GM21423 (cell line): ENCODE data around the gene NUDT9.
"Not testable (repeated sequence)": the region's sequence is repeated elsewhere in the genome, so short reads cannot be mapped to it uniquely, and the experiment has no call there.

Experiments used
- ATAC-seq: cut with Tn5 transposase; IDR thresholded peaks from one replicate; pipeline ENCODE4 v1.9.1; 2021; ENCODE audit warnings: mild to moderate bottlenecking, moderate library complexity; ENCODE audit not compliant: unreplicated experiment

Gene NUDT9, protein sequence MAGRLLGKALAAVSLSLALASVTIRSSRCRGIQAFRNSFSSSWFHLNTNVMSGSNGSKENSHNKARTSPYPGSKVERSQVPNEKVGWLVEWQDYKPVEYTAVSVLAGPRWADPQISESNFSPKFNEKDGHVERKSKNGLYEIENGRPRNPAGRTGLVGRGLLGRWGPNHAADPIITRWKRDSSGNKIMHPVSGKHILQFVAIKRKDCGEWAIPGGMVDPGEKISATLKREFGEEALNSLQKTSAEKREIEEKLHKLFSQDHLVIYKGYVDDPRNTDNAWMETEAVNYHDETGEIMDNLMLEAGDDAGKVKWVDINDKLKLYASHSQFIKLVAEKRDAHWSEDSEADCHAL

DNA sequence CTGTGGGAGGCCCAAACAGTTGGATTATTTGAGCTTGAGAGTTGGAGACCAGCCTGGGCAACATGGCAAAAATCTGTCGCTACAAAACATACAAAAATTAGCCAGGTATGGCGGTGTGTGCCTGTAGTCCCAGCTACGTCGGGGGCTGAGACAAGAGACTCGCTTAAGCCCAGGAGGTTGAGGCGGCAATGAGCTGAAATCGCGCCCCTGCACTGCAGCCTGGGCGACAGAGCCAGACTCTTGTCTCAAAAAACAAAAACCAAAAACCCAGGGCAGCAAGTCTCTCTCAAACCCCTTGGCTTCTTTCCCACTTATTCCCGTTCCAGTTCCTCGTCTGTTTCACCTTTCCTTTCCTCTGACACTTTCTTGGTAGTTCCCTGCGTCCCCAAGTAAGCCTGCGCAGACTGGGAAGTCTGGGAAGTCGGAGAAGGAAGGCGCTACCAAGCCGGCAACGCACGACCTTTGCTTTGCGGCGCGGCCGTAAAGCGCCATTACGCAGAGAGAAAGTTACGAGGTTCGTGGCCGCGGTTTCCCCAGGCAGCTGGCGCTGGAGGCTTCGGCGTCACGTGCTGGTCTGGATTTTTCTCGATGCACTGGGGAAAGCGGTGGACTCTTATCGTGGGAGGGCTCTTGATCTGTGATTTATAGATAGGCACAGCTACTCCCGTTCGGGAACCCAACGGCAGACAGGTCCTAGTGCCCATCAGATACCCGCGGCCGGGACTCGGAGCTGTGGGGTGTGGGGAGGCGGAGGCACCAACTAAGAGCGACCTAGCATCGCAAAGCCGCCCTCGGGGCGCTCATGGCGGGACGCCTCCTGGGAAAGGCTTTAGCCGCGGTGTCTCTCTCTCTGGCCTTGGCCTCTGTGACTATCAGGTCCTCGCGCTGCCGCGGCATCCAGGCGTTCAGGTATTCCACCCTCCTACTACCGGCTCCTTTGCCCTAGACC lies at the start of gene NUDT9:
Gene NUDT9 (plus strand): TSS at position 470 of the 949 bp plus-strand sequence. CDS start 333 bp downstream, at position 803.
- ATAC-seq, result peak; percentile 81

DNA sequence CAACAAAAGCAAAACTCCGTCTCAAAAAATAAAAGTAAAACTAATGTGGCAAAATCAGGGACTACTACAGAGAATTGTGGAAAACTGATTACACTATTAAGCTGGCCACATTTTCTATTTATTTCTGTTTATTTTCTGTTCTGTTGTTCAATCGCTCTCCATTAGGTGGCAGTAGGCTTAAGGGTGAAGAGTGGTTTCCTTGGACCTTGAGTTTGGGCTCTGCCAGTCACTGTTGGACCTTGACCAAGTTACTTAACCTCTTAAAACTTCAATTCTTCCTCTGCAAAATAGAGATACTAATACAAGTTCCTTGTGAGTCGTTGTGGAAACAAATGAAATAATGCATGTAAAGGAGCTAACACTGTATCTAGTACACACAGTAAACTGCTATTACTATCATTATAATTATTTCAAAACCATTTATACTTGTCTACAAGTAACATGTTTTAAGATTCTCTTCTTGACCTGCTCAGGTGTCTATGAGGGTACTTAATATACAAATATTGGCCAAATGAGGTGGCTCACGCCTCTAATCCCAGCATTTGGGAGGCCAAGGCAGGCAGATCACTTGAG lies 46.6 kb upstream of the NUDT9 start:
- peak; percentile 65 for ATAC-seq

DNA sequence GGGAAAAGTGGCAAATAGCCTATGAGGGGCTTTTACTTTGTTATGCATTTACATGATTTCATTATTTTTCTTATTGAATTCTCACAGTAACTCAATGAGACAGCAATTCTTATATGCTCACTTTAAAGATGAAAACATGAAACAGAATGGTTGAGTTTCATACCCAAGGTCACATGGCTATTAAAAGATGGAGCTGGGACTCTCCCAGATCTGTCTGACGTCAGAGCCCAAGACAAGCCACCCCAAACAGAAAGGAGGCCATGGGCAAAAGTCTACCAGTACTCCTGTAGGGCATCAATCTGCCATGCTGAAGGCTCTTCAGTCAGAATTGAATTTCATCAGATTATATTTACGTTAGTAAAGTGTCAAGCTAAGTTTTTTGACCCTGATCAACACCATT lies 44.6 kb upstream of the NUDT9 start:
- no peak for ATAC-seq

DNA sequence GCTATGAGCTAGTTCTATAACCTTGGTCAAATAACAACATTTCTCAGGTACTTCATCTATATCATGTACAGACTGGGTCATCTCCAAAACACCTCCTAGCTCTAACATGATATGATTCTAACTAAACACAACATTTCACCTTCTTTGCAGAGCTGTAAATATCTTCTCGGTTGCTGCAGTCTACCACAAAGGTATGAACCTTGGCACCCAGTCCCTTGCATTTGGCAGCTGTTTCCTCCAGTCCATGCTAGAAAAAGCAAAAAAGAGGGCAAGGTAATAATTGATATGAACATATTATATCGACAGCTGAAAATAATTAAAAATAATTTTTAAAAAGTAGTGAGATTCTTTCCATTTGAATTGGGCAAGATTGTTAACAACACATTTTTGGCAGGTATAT lies 40.3 kb upstream of the NUDT9 start:
- no peak for ATAC-seq

DNA sequence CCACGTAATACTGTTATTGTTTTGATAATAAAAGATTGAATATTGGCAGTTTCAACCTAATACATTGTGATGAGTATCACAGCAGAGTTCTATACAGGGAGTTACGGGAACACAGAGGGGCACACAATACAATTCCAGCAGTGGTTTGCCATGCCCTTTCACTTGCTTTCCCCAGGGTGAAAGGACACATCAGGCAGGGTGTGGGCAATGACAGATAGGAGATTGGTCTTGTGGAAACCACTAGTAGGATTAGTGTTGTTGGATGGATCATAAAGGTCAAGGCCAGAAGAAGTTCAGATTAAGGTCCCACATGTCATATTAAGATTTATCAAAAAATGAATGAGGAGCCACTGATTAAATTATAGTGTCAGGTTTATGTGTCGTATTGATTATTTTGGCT lies 39.4 kb upstream of the NUDT9 start:
- ATAC-seq, result no peak

DNA sequence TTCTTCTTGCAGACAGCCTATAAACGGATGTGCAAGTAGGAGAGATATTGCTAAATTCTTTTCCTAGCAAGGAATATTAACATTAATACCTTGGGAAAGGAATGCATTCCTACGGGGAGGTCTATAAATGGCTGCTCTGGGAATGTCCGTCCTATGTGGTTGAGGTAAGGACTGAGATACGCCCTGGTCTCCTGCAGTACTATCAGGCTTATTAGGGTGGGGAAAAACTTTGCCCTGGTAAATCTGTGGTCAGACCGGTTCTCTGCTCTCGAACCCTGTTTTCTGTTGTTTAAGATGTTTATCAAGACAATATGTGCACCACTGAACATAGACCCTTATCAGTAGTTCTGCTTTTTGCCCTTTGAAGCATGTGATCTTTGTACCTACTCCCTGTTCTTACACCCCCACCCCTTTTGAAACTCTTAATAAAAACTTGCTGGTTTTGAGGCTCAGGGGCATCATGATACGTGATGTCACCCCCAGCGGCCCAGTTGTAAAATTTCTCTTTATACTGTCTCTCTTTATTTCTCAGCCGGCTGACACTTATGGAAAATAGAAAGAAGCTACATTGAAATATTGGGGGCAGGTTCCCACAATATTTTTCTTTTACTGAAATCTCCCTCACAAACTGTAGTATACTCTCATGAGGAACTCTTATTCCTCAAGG lies 37.8 kb upstream of the NUDT9 start:
- ATAC-seq, result not testable (repeated sequence)

DNA sequence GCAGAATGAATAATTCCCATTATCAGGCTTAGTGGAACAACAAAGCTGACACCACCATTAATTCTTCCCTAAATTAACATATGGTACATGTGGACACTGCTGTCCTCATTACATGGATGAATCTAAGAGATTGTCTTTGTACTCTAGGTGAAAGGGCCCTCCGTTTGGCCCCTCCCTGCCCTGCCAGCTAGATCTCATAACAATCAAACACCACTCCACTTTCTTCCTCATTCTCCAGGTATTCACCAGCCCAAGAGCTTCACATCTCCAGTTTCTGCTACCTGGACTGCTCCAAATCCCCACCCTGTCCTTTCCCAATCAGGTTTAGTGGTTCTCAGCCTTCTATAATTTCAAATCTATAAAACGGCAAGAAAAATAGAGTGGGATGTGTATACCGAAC lies 35.1 kb upstream of the NUDT9 start:
- no peak for ATAC-seq

DNA sequence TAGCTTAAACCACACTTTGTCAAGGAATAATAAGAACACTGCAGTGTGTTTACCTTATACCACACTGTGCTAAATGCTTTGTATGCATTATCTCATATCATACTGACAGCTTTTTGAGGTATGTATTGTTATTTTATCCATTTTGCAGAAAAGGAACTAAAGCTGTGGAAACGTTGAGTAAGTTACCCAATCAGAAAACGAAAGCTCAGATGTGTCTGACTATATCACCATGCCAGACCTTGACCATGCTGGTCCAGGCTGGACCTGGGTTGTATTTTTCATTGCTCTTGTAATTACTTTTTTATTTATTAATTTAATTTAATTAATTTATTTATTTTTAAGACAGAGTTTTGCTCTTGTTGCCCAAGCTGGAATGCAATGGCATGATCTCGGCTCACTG lies 33.5 kb upstream of the NUDT9 start:
- no peak for ATAC-seq

DNA sequence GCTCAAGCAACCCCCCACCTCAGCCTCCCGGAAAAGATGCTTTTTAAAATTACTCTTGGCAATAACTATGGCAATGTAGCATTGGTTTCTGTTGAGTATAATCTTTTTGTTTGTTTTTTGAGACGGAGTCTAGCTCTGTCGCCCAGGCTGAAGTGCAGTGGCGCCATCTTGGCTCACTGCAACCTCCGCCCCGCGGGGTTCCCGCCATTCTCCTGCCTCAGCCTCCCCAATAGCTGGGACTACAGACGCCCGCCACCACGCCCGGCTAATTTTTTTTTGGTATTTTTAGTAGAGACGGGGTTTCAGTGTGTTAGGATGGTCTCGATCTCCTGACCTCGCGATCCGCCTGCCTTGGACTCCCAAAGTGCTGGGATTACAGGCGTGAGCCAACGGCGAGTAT lies 32.3 kb upstream of the NUDT9 start:
- ATAC-seq, result not testable (repeated sequence)

DNA sequence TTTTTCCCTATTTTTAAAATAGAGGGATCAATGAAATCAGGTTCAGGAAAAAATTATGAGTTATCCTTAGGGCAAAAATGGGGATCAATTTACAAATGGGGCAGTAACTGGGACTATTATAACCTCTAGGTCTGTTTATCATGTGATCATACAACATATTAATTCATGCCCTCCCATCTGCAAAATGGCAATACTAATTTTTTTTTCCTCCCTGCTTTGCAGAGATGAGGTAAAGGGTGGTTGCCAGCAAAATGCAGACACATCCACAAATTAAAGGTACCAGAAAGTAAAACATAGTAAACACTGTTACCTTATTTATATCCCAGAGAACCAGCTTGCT lies 31.9 kb upstream of the NUDT9 start:
- peak; percentile 1 for ATAC-seq

DNA sequence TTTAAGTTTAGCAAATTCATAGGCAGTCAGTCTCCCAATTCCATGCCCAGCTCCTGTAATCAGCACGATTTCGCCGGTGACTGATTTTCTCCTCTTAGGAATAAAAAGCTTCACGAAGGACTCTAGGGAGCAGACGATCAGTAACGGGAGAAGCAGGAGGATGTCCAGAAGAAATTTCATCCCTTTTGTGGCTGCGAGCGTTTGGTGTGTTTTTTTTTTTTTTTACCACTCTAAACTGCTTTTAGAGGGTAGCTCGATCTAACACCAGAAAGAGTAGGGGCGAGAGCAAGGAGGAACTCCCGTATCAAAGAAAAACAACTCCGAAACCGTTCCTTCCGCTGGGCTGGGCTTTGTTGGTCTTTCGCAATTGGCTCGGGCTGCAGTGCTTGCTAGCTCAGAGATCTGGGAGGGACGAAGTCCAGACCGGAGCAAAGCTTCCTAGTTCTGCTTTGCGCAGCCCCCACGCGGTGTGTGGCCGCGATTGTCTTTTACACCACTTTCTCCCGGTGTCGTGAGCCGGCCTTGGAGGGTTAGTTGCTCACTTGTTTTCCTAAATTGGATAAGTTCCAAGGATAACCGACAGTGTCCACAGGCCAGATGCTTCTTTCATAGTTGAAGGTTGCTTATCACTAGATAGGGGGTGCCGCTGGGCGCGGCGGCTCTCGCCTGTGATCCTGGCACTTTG lies 31.3 kb upstream of the NUDT9 start, which contains the start of gene HSD17B11:
Gene HSD17B11 (minus strand): TSS at position 298 of the 685 bp plus-strand sequence. CDS start 118 bp downstream, at position 180.
- ATAC-seq, result peak; percentile 99

DNA sequence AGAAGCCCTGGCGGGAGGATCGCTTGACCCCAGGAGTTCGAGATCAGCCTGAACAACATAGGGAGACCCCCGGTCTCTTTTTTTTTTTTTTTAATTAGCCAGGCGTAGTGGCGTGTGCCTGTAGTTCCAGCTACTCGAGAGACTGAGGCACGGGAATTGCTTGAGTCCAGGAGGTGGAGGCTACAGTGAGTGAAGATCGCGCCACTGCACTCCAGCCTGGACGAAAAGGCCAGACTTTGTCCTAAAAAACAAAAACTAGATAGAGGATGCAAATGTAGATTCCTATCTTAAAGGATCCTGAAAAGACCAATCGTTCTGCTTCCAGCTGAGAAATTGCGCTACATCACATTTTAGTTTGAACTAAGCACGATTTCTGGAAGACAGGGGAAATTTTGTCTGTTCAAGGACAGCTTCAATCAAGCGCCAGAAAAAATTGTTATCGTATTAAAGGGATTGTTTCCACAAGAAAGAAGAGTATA lies 30.8 kb upstream of the NUDT9 start:
- ATAC-seq, result peak; percentile 12

DNA sequence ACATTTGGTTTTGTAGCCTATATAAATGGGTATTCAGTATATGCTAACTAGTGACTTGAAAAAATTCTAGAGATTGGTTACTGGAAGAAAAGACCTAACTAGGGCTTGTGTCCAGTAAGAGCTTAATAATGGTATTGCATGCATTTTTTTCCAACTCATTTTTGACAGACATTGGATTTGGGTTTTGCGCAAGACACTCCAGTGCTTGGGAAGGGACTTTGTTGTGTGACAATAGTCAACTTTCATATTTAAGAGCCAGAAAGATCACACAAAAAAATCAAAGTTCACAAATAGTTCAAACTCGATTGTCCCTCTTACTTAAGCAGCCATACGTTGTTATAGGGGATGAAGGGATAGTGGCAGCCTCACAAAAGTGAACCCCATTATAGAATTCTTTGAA lies 30.2 kb upstream of the NUDT9 start:
- no peak for ATAC-seq

DNA sequence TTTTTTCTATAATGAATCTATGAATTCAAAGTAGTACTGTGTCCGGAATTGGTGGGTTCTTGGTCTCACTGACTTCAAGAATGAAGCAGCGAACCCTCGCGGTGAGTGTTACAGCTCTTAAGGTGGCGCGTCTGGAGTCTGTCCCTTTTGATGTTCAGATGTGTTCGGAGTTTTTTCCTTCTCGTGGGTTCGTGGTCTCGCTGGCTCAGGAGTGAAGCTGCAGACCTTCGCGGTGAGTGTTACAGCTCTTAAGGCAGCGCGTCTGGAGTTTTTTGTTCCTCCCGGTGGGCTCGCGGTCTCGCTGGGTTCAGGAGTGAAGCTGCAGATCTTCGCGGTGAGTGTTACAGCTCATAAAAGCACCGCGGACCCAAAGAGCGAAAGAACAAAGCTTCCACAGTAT lies 27.3 kb upstream of the NUDT9 start:
- ATAC-seq, result not testable (repeated sequence)

DNA sequence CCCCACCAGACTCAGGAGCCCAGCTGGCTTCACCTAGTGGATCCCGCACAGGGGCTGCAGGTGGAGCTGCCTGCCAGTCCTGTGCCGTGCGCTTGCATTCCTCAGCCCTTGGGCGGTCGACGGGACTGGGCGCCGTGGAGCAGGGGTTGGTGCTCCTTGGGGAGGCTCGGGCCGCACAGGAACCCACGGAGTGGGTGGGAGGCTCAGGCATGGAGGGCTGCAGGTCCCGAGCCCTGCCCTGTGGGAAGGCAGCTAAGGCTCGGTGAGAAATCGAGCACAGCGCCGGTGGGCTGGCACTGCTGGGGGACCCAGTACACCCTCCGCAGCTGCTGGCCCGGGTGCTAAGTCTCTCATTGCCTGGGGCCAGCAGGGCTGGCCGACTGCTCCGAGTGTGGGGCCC lies 26.5 kb upstream of the NUDT9 start:
- not testable (repeated sequence) for ATAC-seq

DNA sequence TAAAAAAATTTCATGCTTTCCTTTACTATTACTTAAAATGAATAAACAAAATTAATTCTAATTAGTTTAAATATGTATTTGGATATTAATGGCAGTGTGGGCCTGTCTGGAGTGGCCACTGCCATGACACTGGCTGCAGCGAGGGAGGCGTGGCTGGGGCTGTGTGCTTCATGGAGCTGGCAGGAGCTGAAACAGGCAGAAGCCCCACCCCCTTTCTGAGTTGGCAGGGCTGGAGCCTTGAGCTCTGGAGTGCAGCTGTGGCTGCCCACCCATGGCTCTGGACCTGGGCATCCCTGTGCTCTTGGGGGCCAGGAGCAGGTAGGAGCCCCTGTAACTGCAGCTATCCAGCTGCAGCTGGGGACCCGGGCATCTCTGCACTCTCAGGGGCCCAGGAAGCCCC lies 23.2 kb upstream of the NUDT9 start:
- no peak for ATAC-seq

DNA sequence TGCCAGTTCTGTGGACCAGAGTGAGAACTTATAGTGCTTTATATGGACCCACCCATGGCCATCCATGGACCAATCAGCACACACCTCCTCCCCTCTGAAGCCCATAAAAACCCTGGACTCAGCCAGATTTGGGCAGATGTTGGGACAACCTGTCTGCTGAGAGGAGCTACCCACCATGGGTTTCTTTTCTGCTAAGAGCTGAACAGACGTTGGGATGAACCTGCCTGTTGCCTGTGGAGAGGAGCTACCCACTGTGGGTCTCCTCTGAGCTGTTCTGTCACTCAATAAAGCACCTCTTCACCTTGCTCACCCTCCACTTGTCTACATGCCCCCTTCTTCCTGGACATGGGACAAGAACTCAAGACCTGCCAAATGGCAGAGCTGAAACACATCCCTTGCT lies 22.4 kb upstream of the NUDT9 start:
- ATAC-seq, result no peak

DNA sequence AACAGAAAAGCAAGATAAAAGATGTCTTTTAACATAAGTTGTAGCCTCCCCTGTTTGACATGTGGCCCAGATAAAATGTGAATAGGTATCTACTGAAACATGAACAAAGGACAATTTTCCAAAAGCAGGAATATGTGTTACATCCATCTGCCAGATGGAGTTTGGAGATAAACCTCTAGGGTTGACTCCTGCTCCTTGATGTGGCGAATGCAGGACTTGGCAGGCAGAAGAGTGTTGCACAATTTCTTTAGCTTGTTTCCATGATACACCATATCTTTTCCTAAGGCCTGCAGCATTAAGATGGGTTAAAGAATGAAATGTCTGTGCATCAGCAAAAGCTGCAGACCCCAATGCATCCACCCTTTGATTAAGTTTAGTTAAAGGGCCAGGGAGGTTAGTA lies 18.6 kb upstream of the NUDT9 start:
- not testable (repeated sequence) for ATAC-seq

DNA sequence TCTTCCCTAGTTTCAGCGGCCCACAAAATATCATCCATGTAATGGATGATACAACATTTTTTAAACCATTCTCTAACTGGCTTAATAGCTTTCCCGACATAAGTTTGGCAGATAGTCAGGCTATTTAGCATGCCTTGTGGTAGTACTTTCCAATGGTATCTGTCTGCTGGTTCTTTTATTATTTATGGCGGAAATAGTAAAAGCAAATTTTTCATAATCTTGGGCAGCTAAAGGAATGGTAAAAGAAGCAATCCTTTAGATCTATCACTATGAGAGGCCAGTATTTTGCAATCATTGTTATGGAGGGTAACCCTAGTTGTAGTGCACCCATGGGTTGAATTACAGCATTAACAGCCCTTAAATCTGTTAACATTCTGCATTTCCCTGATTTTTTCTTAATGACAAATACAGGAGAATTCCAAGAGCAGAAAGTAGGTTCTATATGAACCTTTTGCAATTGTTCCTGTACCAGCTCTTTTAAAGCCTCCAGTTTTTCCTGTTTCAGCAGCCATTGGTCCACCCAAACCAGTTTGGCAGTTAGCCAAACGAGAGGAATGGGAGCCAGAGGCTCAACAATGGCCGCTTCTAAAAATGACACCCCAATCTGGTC lies 17.1 kb upstream of the NUDT9 start:
- ATAC-seq, result no peak

DNA sequence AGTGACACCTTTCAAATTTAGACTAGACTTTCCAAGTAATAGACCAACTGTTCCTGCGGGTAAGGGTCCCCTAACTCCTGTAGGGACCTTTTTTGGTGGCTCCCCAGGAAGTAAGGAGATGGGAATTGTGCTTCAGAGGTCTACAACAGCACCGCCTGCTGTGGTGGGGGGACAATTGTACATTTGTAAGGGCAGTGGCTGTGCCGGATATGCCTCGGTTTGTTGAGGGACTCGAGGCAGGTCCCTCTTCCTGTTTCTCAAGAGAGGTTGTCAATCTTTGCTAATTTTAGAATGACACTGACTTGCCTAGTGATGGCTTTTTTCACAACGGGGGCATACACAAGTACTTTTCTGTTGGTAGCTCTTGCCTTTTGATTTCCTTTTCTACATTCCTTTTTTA lies 15.9 kb upstream of the NUDT9 start:
- peak; percentile 53 for ATAC-seq
